Tibial nerve (tissue), 3 donors: ENCODE data around the gene STXBP6.

Experiments
- POLR2A ChIP-seq, 2 donors: fragments of 450-650 bp; IDR thresholded peaks; one replicate each; pipeline ENCODE4 v1.6.1; 2017; ENCODE audit warnings: antibody characterized with exemption in 2 of 2, mild to moderate bottlenecking in 2 of 2, moderate library complexity in 2 of 2
- TF ChIP-seq, protein P1 (sequence below), 5 experiments: fragments of 200-600 bp in 3 of 5; fragments of 450-650 bp in 2 of 5; sonication (generic) in 3 of 5; IDR thresholded peaks; one replicate each; pipeline ENCODE4 v1.5.1; 2016 to 2019; ENCODE audit warnings: antibody characterized with exemption in 5 of 5, mild to moderate bottlenecking in 3 of 5, moderate library complexity in 2 of 5

DNA sequence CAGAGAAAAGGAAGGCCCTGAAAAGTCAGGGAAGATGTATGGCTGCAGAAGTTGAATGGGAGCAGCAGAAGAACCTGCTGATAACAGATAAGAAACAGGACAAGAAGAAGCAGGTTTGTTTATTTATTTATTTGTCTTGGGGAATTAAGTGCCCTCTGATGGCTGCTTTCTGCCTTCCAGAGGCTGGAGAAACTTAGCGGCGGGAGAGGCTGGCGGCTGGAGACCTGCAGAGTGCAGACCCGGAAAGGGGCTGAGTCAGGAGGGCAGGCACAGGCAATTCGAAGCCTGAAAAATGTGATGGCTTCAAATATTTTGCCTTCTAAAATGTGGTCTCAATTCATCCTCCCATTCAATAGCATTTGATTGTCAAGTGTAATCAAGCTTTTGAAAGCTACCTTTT is 247.7 kb downstream of the STXBP6 start:
- TF ChIP-seq, protein P1, sequence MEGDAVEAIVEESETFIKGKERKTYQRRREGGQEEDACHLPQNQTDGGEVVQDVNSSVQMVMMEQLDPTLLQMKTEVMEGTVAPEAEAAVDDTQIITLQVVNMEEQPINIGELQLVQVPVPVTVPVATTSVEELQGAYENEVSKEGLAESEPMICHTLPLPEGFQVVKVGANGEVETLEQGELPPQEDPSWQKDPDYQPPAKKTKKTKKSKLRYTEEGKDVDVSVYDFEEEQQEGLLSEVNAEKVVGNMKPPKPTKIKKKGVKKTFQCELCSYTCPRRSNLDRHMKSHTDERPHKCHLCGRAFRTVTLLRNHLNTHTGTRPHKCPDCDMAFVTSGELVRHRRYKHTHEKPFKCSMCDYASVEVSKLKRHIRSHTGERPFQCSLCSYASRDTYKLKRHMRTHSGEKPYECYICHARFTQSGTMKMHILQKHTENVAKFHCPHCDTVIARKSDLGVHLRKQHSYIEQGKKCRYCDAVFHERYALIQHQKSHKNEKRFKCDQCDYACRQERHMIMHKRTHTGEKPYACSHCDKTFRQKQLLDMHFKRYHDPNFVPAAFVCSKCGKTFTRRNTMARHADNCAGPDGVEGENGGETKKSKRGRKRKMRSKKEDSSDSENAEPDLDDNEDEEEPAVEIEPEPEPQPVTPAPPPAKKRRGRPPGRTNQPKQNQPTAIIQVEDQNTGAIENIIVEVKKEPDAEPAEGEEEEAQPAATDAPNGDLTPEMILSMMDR (IDR thresholded peaks at IDR 0.05): no peak
- TF ChIP-seq POLR2A (IDR thresholded peaks at IDR 0.05): no peak
